HL-60 (cell line): ENCODE results near the gene ITGB1.

Experiments
- DNase-seq, 2 experiments: peaks; one replicate each; pipeline ENCODE4 v3.0.0-alpha.2; 2010 to 2020; ENCODE audit warnings: low read depth in 1 of 2, low spot score in 1 of 2
- H3K27ac ChIP-seq: fragments of 250-450 bp; sonication (Bioruptor Pico); replicated peaks from 2 replicates; pipeline ENCODE4 v1.5.1; 2020; ENCODE audit warnings: mild to moderate bottlenecking, moderate library complexity
- H3K27me3 ChIP-seq: fragments of 250-450 bp; sonication (Bioruptor Pico); 2 replicates; pipeline ENCODE4 v1.5.1; 2021; ENCODE audit warnings: mild to moderate bottlenecking, moderate library complexity; ENCODE audit not compliant: insufficient read depth, poor library complexity, severe bottlenecking
- H3K4me3 ChIP-seq: replicated peaks from 2 replicates; pipeline ENCODE4 v1.5.1; 2011; ENCODE audit warnings: mild to moderate bottlenecking, control low read depth, low read length; ENCODE audit not compliant: insufficient read depth
- CTCF ChIP-seq: IDR thresholded peaks from one replicate; pipeline ENCODE4 v1.5.1; 2011; ENCODE audit warnings: low read length, control low read depth, inconsistent platforms; ENCODE audit not compliant: insufficient read depth
- GABPA ChIP-seq: IDR thresholded peaks from 2 replicates; pipeline ENCODE4 v1.6.1; 2012; ENCODE audit warnings: low read depth
- POLR2AphosphoS5 ChIP-seq: IDR thresholded peaks from 2 replicates; pipeline ENCODE4 v1.6.1; 2012; ENCODE audit warnings: low read depth
- REST ChIP-seq: IDR thresholded peaks from 2 replicates; pipeline ENCODE4 v1.6.1; 2012; ENCODE audit warnings: low read depth; ENCODE audit not compliant: insufficient replicate concordance
- SPI1 ChIP-seq: IDR thresholded peaks from 2 replicates; pipeline ENCODE4 v1.6.1; 2012; ENCODE audit warnings: low read depth, mild to moderate bottlenecking, borderline replicate concordance
- long read RNA-seq: library from polyadenylated mRNA; unstranded; transcript quantifications from one replicate; pipeline ENCODE4 v2.0.0, GENCODE V29; 2020

The ITGB1 gene
- long read RNA-seq, transcript ITGB1-201 (16 exons, 3,640 nt), result major isoform, 287 of 355 reads
- long read RNA-seq, partial matches to known transcripts, result 38 of 355 reads
- long read RNA-seq, other reads (novel, unspliced or antisense), result 29 of 355 reads

- H3K4me3 ChIP-seq, result peak within 1 kb of the TSS; percentile 88
- DNase-seq, result peak; percentile 71 to 75
- TF ChIP-seq POLR2AphosphoS5 (peak; percentile 73), GABPA (peak; percentile 31; the same call in 1 of the 2 replicates), CTCF (no peak), REST (no peak), SPI1 (0 out of 2 replicates have a peak, but pooled peaks have one; percentile 2)
- peak within 1 kb of the TSS; percentile 86 for H3K27ac ChIP-seq
- H3K27me3 ChIP-seq, result no peaks in the 10 kb centered on the region
Measured at GRCh38 chr10:32958085-32959005, at the start of gene ITGB1. TSS of gene ITGB1 (minus strand) at chr10:32958230. CDS start at chr10:32935558, 22,672 bp downstream.

- Histone ChIP-seq H3K4me3 (no peak overlapping the region), H3K27me3 (no peaks in the 10 kb centered on the region), H3K27ac (no peak overlapping the region)
- TF ChIP-seq POLR2AphosphoS5 (no peak), GABPA (no peak), CTCF (no peak), SPI1 (no peak), REST (no peak)
- no peak for DNase-seq
Measured at GRCh38 chr10:33006342-33006887, 48.4 kb upstream of the ITGB1 start.

DNA sequence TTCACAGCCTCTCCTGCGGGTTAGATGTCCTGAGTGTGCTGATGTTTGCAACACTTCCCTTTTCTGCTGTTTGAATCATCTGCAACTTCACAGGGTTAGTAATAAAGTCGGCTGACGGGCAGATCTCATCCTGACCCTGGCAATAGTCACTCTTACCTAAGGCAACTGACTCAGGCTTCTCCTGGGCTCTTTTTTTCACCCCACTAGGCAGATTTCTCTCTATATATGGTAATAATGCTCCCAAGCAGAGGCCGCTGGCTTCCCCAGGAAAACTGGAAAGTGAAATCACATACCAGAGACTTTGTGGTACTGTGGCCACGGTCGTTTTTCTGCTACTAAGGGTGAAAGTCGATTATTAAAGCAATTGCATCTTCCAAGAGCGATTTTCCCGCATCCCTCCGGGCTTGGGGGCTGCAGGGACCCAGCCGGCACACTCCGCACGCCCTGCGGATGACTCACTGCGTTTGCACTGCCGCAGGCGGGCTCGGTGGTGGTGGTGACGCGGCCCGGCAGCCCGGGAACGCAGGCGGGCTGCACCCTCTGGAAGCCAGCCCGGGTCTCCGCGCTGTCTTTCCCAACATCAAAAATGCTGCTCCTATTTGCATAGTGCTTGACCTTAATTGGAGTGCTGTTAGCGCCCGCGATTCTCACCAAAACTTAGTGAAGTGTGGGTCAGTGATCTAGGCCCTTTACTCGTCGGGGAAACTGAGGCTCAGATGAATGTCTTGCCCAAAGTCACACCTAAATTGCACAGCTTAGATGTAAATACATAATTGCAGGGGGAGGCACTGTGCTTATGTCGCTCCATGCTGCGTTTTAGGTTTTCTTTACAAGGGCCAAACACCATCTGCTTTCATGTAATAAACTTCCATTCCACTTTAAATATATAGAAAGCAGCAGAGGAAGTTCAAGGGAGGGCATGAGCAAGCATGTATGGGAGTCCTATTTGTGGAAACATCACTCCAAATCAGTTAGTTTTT, 47.6 kb upstream of the ITGB1 start:
- no peak for TF ChIP-seq CTCF
- peak; percentile 95 for TF ChIP-seq SPI1
- peak overlapping the region; percentile 58 for H3K27ac ChIP-seq
- peak; percentile 77 to 79 for DNase-seq

More for the DNA sequence above, 47.6 kb upstream of the ITGB1 start:
- no peaks in the 10 kb centered on the region for H3K27me3 ChIP-seq
- peak overlapping the region; percentile 47 for H3K4me3 ChIP-seq
